ENCODE data around the gene TMEM236. TPM values are rescaled to one million over a fixed set of nuclear protein-coding genes. Genes with fewer than 3 reads are reported as not detected.

TMEM236 gene
- total RNA-seq, 2 donors from 2014 or later = 0.14 to 0.45 TPM

DNA sequence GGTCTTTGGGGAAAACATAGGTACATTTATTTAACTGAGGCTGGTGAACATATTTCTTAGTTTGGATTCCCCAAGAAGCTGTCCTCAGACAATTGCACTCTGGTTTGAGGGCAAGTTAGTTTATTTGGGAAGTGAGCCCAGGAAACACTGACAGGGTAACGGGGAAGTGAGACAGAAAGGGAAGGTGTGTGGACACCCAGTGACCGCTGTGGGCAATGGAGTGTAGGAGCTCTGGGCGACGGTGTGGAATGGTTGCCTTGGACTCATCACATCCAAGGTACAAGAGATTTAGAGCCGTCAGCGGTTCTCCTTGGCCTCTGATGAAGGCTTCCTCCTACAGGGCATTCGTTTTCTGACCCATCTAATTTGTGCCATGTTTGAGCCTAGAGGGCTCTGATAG is 64.2 kb downstream of the TMEM236 start:
- 83% methylated on average over 7 of the region's 7 CpGs for WGBS

GRCh38 chr10:17817316-17817715 is 65.3 kb downstream of the TMEM236 start:
- Histone ChIP-seq H3K36me3 (no peaks in the 10 kb centered on the region), H3K4me1 (replicated peaks) (no peaks in the 10 kb centered on the region), H3K9me3 (no peaks in the 10 kb centered on the region), H3K27ac (no peak overlapping the region), H3K27me3 (replicated peaks; ENCODE audit: insufficient read depth) (no peaks in the 10 kb centered on the region), H3K4me3 (no peak overlapping the region)
- 58% methylated on average over 1 of the region's 1 CpG for WGBS
- TF ChIP-seq POLR2AphosphoS5 (IDR thresholded peaks at IDR 0.05) = no peak
- no peak for TF ChIP-seq POLR2A (IDR thresholded peaks at IDR 0.05)
- no peak for DNase-seq (ENCODE audit: low spot score)
- intact Hi-C loops (cut with DNase I) = no loop called here

More for the DNA sequence above, 64.2 kb downstream of the TMEM236 start:
- H3K4me1 ChIP-seq (replicated peaks) = no peaks in the 10 kb centered on the region
- no peak for DNase-seq (ENCODE audit: low spot score)
- H3K36me3 ChIP-seq = no peaks in the 10 kb centered on the region
- TF ChIP-seq, protein P1, sequence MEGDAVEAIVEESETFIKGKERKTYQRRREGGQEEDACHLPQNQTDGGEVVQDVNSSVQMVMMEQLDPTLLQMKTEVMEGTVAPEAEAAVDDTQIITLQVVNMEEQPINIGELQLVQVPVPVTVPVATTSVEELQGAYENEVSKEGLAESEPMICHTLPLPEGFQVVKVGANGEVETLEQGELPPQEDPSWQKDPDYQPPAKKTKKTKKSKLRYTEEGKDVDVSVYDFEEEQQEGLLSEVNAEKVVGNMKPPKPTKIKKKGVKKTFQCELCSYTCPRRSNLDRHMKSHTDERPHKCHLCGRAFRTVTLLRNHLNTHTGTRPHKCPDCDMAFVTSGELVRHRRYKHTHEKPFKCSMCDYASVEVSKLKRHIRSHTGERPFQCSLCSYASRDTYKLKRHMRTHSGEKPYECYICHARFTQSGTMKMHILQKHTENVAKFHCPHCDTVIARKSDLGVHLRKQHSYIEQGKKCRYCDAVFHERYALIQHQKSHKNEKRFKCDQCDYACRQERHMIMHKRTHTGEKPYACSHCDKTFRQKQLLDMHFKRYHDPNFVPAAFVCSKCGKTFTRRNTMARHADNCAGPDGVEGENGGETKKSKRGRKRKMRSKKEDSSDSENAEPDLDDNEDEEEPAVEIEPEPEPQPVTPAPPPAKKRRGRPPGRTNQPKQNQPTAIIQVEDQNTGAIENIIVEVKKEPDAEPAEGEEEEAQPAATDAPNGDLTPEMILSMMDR (IDR thresholded peaks at IDR 0.05) = no peak
- TF ChIP-seq POLR2AphosphoS5 (IDR thresholded peaks at IDR 0.05) (no peak), POLR2A (IDR thresholded peaks at IDR 0.05) (no peak)
- intact Hi-C loops (cut with DNase I) = no loop called here
- H3K9me3 ChIP-seq = no peaks in the 10 kb centered on the region
- no peak overlapping the region for H3K27ac ChIP-seq
- H3K27me3 ChIP-seq (replicated peaks; ENCODE audit: insufficient read depth) = no peaks in the 10 kb centered on the region
- no peak overlapping the region for H3K4me3 ChIP-seq

DNA sequence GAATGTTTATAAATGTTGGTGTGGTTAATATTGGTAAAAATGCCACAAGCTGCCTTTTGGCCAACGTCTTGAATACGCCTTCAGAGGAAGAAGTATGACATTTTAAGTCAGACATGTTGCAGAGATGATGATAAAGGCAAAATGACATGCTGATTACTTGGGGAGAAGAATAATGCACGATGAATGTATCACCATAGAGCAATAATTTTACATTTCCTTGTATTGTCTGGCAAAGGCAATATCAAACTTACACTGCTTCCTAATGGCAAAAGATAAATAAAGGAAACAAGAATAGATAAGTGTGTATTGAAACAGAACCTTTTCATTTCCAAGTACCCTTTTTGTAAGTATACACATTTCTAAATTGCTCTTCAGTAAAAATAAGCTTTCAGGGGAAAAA is 65.8 kb downstream of the TMEM236 start:
- no peaks in the 10 kb centered on the region for H3K36me3 ChIP-seq
- WGBS = 78% methylated on average over 3 of the region's 3 CpGs
- H3K4me3 ChIP-seq = no peak overlapping the region
- TF ChIP-seq, protein P1 (IDR thresholded peaks at IDR 0.05) = no peak
- TF ChIP-seq POLR2A (IDR thresholded peaks at IDR 0.05) (no peak), POLR2AphosphoS5 (IDR thresholded peaks at IDR 0.05) (no peak)
- DNase-seq (ENCODE audit: low spot score) = no peak
- H3K27ac ChIP-seq = no peak overlapping the region
- H3K9me3 ChIP-seq = no peaks in the 10 kb centered on the region
- H3K4me1 ChIP-seq (replicated peaks) = no peaks in the 10 kb centered on the region
- no peaks in the 10 kb centered on the region for H3K27me3 ChIP-seq (replicated peaks; ENCODE audit: insufficient read depth)
- intact Hi-C loops (cut with DNase I) = no loop called here

DNA sequence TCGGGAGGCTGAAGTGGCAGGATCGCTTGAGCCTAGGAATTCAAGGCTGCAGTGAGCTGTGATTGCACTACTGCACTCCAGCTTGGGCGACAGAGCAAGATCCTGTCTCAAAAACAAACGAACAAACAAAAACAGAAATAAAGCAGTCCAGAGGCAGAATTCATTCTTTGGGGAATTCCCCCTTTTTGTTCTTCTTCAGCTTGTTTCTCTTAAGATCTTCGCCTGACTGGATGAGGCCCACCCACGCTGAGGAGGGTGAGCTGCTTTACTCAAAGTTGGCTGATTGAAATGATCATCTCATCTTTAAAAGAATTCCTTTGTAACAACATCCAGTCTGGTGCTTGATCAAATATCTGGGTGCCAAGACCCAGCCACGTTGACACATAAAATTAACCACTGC is 67.8 kb downstream of the TMEM236 start:
- H3K4me3 ChIP-seq = no peak overlapping the region
- intact Hi-C loops (cut with DNase I) = no loop called here
- TF ChIP-seq POLR2AphosphoS5 (IDR thresholded peaks at IDR 0.05) (no peak), POLR2A (IDR thresholded peaks at IDR 0.05) (no peak)
- H3K36me3 ChIP-seq = no peaks in the 10 kb centered on the region
- H3K27ac ChIP-seq = no peak overlapping the region
- no peak for DNase-seq (ENCODE audit: low spot score)
- H3K4me1 ChIP-seq (replicated peaks) = no peaks in the 10 kb centered on the region
- WGBS = 72% methylated on average over 7 of the region's 7 CpGs
- no peaks in the 10 kb centered on the region for H3K9me3 ChIP-seq
- H3K27me3 ChIP-seq (replicated peaks; ENCODE audit: insufficient read depth) = no peaks in the 10 kb centered on the region

DNA sequence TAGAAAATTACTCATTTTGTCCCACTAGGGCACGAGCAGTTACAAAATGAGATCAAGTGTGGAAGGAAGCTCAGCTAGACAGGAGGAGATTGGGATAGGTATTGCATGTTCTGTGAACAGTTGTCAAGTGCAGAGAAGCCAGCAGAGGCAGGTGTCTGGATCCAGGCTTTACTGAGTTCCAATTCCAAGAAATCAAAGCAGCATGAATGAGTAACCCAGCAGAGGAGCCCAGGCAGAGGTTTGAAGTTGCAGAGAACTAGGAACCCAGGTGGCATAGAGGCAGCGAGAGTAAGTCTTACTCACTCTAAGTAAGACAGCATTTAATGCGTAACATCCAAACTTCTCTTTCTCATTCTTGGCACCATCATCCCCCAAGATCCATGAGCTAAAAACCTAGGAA is 68.9 kb downstream of the TMEM236 start:
- TF ChIP-seq POLR2A (IDR thresholded peaks at IDR 0.05) = no peak
- TF ChIP-seq, protein P1 (IDR thresholded peaks at IDR 0.05) = no peak
- no peak for TF ChIP-seq POLR2AphosphoS5 (IDR thresholded peaks at IDR 0.05)
- H3K4me1 ChIP-seq (replicated peaks) = no peaks in the 10 kb centered on the region
- H3K27ac ChIP-seq = no peak overlapping the region
- no peaks in the 10 kb centered on the region for H3K36me3 ChIP-seq
- H3K4me3 ChIP-seq = no peak overlapping the region
- H3K9me3 ChIP-seq = no peaks in the 10 kb centered on the region
- intact Hi-C loops (cut with DNase I) = no loop called here
- no peak for DNase-seq (ENCODE audit: low spot score)
- no peaks in the 10 kb centered on the region for H3K27me3 ChIP-seq (replicated peaks; ENCODE audit: insufficient read depth)
- WGBS = 82% methylated on average over 3 of the region's 3 CpGs

GRCh38 chr10:17821893-17822292 is 69.9 kb downstream of the TMEM236 start:
- intact Hi-C loops (cut with DNase I) = no loop called here
- H3K4me3 ChIP-seq = no peak overlapping the region
- no peak for TF ChIP-seq POLR2A (IDR thresholded peaks at IDR 0.05)
- TF ChIP-seq, protein P1 (IDR thresholded peaks at IDR 0.05) = no peak
- TF ChIP-seq POLR2AphosphoS5 (IDR thresholded peaks at IDR 0.05) = no peak
- H3K27ac ChIP-seq = no peak overlapping the region
- H3K4me1 ChIP-seq (replicated peaks) = no peaks in the 10 kb centered on the region
- H3K36me3 ChIP-seq = no peaks in the 10 kb centered on the region
- no peaks in the 10 kb centered on the region for H3K27me3 ChIP-seq (replicated peaks; ENCODE audit: insufficient read depth)
- H3K9me3 ChIP-seq = no peaks in the 10 kb centered on the region
- no peak for DNase-seq (ENCODE audit: low spot score)
- WGBS = 38% methylated on average over 1 of the region's 1 CpG
